Measurements from ENCODE around the gene AZU1.

DNA sequence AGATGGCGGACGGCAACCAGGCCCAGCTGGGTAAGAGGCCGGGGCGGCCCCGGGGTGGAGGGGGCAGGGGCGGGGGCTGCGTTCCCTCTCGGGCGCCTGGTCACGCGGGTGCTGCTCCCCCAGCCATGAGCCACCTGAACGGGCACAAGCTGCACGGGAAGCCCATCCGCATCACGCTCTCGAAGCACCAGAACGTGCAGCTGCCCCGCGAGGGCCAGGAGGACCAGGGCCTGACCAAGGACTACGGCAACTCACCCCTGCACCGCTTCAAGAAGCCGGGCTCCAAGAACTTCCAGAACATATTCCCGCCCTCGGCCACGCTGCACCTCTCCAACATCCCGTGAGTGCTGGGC, 19.2 kb upstream of the AZU1 start:
- TF ChIP-seq, protein P1, sequence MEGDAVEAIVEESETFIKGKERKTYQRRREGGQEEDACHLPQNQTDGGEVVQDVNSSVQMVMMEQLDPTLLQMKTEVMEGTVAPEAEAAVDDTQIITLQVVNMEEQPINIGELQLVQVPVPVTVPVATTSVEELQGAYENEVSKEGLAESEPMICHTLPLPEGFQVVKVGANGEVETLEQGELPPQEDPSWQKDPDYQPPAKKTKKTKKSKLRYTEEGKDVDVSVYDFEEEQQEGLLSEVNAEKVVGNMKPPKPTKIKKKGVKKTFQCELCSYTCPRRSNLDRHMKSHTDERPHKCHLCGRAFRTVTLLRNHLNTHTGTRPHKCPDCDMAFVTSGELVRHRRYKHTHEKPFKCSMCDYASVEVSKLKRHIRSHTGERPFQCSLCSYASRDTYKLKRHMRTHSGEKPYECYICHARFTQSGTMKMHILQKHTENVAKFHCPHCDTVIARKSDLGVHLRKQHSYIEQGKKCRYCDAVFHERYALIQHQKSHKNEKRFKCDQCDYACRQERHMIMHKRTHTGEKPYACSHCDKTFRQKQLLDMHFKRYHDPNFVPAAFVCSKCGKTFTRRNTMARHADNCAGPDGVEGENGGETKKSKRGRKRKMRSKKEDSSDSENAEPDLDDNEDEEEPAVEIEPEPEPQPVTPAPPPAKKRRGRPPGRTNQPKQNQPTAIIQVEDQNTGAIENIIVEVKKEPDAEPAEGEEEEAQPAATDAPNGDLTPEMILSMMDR (IDR thresholded peaks at IDR 0.05): no peak
- TF ChIP-seq POLR2A (IDR thresholded peaks at IDR 0.05): no peak
